H9 (cell line): ENCODE data around the gene ACSM2B. TPM values are rescaled to one million over a fixed set of nuclear protein-coding genes. Genes with fewer than 3 reads are reported as not detected.

Experiments used
- DNase-seq: peaks from one replicate; pipeline ENCODE4 v3.0.0-alpha.2; 2017
- H2AFZ ChIP-seq: one replicate; pipeline ENCODE4 v1.6.1; 2013; ENCODE audit warnings: mild to moderate bottlenecking, low read length, control low read depth, moderate library complexity
- H2AK5ac ChIP-seq: 2 replicates; pipeline ENCODE4 v1.6.1; 2013; ENCODE audit warnings: low read length, control low read depth, mixed read lengths; ENCODE audit not compliant: insufficient read length
- H2BK120ac ChIP-seq: one replicate; pipeline ENCODE4 v1.6.1; 2013; ENCODE audit warnings: low read depth, mild to moderate bottlenecking, low read length, control low read depth, inconsistent platforms; ENCODE audit not compliant: poor library complexity, severe bottlenecking
- H2BK12ac ChIP-seq: 2 replicates; pipeline ENCODE4 v1.6.1; 2013; ENCODE audit warnings: low read length, control low read depth, mixed read lengths, low read depth; ENCODE audit not compliant: insufficient read length
- H2BK15ac ChIP-seq: 2 replicates; pipeline ENCODE4 v1.6.1; 2013; ENCODE audit warnings: low read depth, low read length, control low read depth
- H2BK20ac ChIP-seq: one replicate; pipeline ENCODE4 v1.6.1; 2013; ENCODE audit warnings: low read depth, mild to moderate bottlenecking, low read length, control low read depth, inconsistent platforms; ENCODE audit not compliant: poor library complexity, severe bottlenecking
- H2BK5ac ChIP-seq: 2 replicates; pipeline ENCODE4 v1.6.1; 2013; ENCODE audit warnings: low read length, control low read depth, mixed read lengths; ENCODE audit not compliant: insufficient read length
- H3K14ac ChIP-seq: 2 replicates; pipeline ENCODE4 v1.6.1; 2013; ENCODE audit warnings: low read length, control low read depth; ENCODE audit not compliant: insufficient read depth
- H3K18ac ChIP-seq: 2 replicates; pipeline ENCODE4 v1.6.1; 2013; ENCODE audit warnings: low read depth, mild to moderate bottlenecking, mixed read lengths, low read length, control low read depth; ENCODE audit not compliant: insufficient read length
- H3K23ac ChIP-seq: 2 replicates; pipeline ENCODE4 v1.6.1; 2013; ENCODE audit warnings: low read length, control low read depth, mixed read lengths, low read depth; ENCODE audit not compliant: insufficient read length
- H3K23me2 ChIP-seq: 2 replicates; pipeline ENCODE4 v1.6.1; 2013; ENCODE audit warnings: low read depth, mild to moderate bottlenecking, mixed read lengths, low read length, control low read depth; ENCODE audit not compliant: insufficient read length, poor library complexity, severe bottlenecking
- H3K27ac ChIP-seq: 2 replicates; pipeline ENCODE4 v1.5.1; 2013; ENCODE audit warnings: low read length, control low read depth, mixed read lengths, low read depth; ENCODE audit not compliant: insufficient read length
- H3K27me3 ChIP-seq: 2 replicates; pipeline ENCODE4 v1.6.1; 2013; ENCODE audit warnings: low read length, control low read depth, inconsistent platforms; ENCODE audit not compliant: insufficient read depth
- H3K4ac ChIP-seq: 2 replicates; pipeline ENCODE4 v1.6.1; 2013; ENCODE audit warnings: low read depth, mild to moderate bottlenecking, control low read depth, inconsistent platforms, low read length, moderate library complexity
- H3K4me1 ChIP-seq: 2 replicates; pipeline ENCODE4 v1.6.1; 2013; ENCODE audit warnings: low read length, control low read depth, inconsistent platforms; ENCODE audit not compliant: insufficient read depth
- H3K4me2 ChIP-seq: 2 replicates; pipeline ENCODE4 v1.6.1; 2013; ENCODE audit warnings: low read length, control low read depth, mixed read lengths; ENCODE audit not compliant: insufficient read length, insufficient read depth
- H3K56ac ChIP-seq: 2 replicates; pipeline ENCODE4 v1.6.1; 2013; ENCODE audit warnings: low read depth, mild to moderate bottlenecking, mixed read lengths, low read length, control low read depth; ENCODE audit not compliant: insufficient read length
- H3K79me1 ChIP-seq: 2 replicates; pipeline ENCODE4 v1.6.1; 2013; ENCODE audit warnings: low read depth, mild to moderate bottlenecking, moderate library complexity, low read length, control low read depth, inconsistent platforms; ENCODE audit not compliant: insufficient read depth, poor library complexity, severe bottlenecking
- H3K79me2 ChIP-seq: 2 replicates; pipeline ENCODE4 v1.6.1; 2013; ENCODE audit warnings: low read length, control low read depth, inconsistent platforms; ENCODE audit not compliant: insufficient read depth
- H3K9ac ChIP-seq: 2 replicates; pipeline ENCODE4 v1.6.1; 2013; ENCODE audit warnings: low read length, control low read depth, mixed read lengths; ENCODE audit not compliant: insufficient read length; ENCODE audit errors: extremely low read depth
- H3K9me3 ChIP-seq: one replicate; pipeline ENCODE4 v1.6.1; 2013; ENCODE audit warnings: low read depth, low read length, inconsistent platforms; ENCODE audit not compliant: control insufficient read depth
- H3T11ph ChIP-seq: one replicate; pipeline ENCODE4 v1.6.1; 2013; ENCODE audit warnings: mild to moderate bottlenecking, low read length, control low read depth, inconsistent platforms
- H4K20me1 ChIP-seq: one replicate; pipeline ENCODE4 v1.6.1; 2013; ENCODE audit not compliant: control insufficient read depth, insufficient read length, insufficient read depth
- H4K5ac ChIP-seq: 2 replicates; pipeline ENCODE4 v1.6.1; 2013; ENCODE audit warnings: low read depth, mild to moderate bottlenecking, mixed read lengths, low read length, control low read depth; ENCODE audit not compliant: insufficient read length
- H4K8ac ChIP-seq: replicated peaks from 2 replicates; pipeline ENCODE4 v1.6.1; 2013; ENCODE audit warnings: low read length, control low read depth, mixed read lengths, low read depth; ENCODE audit not compliant: insufficient read length
- H4K91ac ChIP-seq: 2 replicates; pipeline ENCODE4 v1.6.1; 2013; ENCODE audit warnings: low read depth, mild to moderate bottlenecking, moderate library complexity, mixed read lengths, low read length, control low read depth; ENCODE audit not compliant: insufficient read length
- H3K27ac Mint-ChIP-seq, 3 experiments: 2 replicates in 2 of 3; 3 replicates in 1 of 3; pipeline ENCODE4 v1.8.0; 2020 to 2021; ENCODE audit warnings: mixed read lengths in 3 of 3, mild to moderate bottlenecking in 1 of 3, moderate library complexity in 1 of 3
- H3K27me3 Mint-ChIP-seq: 2 replicates; pipeline ENCODE4 v1.8.0; 2021; ENCODE audit warnings: low read depth, mild to moderate bottlenecking, moderate library complexity, mixed read lengths
- H3K36me3 Mint-ChIP-seq, 3 experiments: 2 replicates in 2 of 3; 3 replicates in 1 of 3; pipeline ENCODE4 v1.8.0; 2020 to 2021; ENCODE audit warnings: low read depth in 3 of 3, mixed read lengths in 3 of 3; ENCODE audit not compliant: insufficient read depth in 1 of 3
- H3K4me1 Mint-ChIP-seq, 2 experiments: 2 replicates each; pipeline ENCODE4 v1.8.0; 2020; ENCODE audit warnings: mixed read lengths in 2 of 2
- H3K4me3 Mint-ChIP-seq, 2 experiments: 2 replicates in 1 of 2; 3 replicates in 1 of 2; pipeline ENCODE4 v1.8.0; 2020 to 2021; ENCODE audit warnings: mild to moderate bottlenecking in 2 of 2, mixed read lengths in 2 of 2, moderate library complexity in 1 of 2
- H3K9me3 Mint-ChIP-seq, 2 experiments: 2 replicates in 1 of 2; 3 replicates in 1 of 2; pipeline ENCODE4 v1.8.0; 2020; ENCODE audit warnings: mild to moderate bottlenecking in 2 of 2, mixed read lengths in 2 of 2, moderate library complexity in 1 of 2
- WGBS: extraction: QIAGEN DNeasy Blood & Tissue Kit; methylation state at CpG from one replicate; pipeline ENCODE4 v1.1.7; 2013; ENCODE audit warnings: missing lambda C conversion rate, low lambda C conversion rate, mixed read lengths; ENCODE audit not compliant: insufficient read length; ENCODE audit errors: extremely low coverage; 5-methylcytosine and 5-hydroxymethylcytosine counted together
- total RNA-seq: library from RNA; stranded (reverse); gene quantifications from 2 replicates; pipeline ENCODE4 v1.2.1, GENCODE V29; 2021
- TF ChIP-seq, protein P1 (sequence below): fragments of 200-600 bp; sonication (generic); conservative IDR thresholded peaks from 3 replicates; pipeline ENCODE4 v1.8.0; 2021; ENCODE audit warnings: antibody characterized with exemption, mild to moderate bottlenecking

ACSM2B gene
- total RNA-seq, 1 experiment from 2014 or later = not detected

GRCh38 chr16:20568404-20568803 lies 7.8 kb downstream of the ACSM2B start:
- H3K27me3 ChIP-seq = no peaks in the 10 kb centered on the region
- no peak overlapping the region for H3K56ac ChIP-seq
- Mint-ChIP-seq H3K36me3 (no peaks in the 10 kb centered on the region; a peak in 1 of 7 replicates), H3K4me1 (no peaks in the 10 kb centered on the region), H3K27me3 (no peaks in the 10 kb centered on the region), H3K9me3 (peaks cover 14 to 18% of the 10 kb centered on the region in 2 experiments), H3K27ac (no peak overlapping the region), H3K4me3 (no peak overlapping the region)
- no peak overlapping the region for H3K14ac ChIP-seq
- H2AK5ac ChIP-seq = no peak overlapping the region
- H3K9ac ChIP-seq = no peak overlapping the region
- no peaks in the 10 kb centered on the region for H3K79me2 ChIP-seq
- no peak overlapping the region for H2AFZ ChIP-seq
- no peaks in the 10 kb centered on the region for H3K4me1 ChIP-seq
- no peak overlapping the region for H3T11ph ChIP-seq
- no peak overlapping the region for H3K4me2 ChIP-seq
- H3K23ac ChIP-seq = no peak overlapping the region
- H4K91ac ChIP-seq = no peak overlapping the region
- TF ChIP-seq, protein P1, sequence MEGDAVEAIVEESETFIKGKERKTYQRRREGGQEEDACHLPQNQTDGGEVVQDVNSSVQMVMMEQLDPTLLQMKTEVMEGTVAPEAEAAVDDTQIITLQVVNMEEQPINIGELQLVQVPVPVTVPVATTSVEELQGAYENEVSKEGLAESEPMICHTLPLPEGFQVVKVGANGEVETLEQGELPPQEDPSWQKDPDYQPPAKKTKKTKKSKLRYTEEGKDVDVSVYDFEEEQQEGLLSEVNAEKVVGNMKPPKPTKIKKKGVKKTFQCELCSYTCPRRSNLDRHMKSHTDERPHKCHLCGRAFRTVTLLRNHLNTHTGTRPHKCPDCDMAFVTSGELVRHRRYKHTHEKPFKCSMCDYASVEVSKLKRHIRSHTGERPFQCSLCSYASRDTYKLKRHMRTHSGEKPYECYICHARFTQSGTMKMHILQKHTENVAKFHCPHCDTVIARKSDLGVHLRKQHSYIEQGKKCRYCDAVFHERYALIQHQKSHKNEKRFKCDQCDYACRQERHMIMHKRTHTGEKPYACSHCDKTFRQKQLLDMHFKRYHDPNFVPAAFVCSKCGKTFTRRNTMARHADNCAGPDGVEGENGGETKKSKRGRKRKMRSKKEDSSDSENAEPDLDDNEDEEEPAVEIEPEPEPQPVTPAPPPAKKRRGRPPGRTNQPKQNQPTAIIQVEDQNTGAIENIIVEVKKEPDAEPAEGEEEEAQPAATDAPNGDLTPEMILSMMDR = no peak
- no peaks in the 10 kb centered on the region for H3K79me1 ChIP-seq
- DNase-seq = no peak
- no peak overlapping the region for H3K27ac ChIP-seq
- H4K20me1 ChIP-seq = no peaks in the 10 kb centered on the region
- WGBS = no CpG with 5 or more reads among the region's 3 CpGs
- H3K23me2 ChIP-seq = no peaks in the 10 kb centered on the region
- H2BK12ac ChIP-seq = no peak overlapping the region
- H2BK20ac ChIP-seq = no peak overlapping the region
- no peaks in the 10 kb centered on the region for H3K9me3 ChIP-seq
- no peak overlapping the region for H4K8ac ChIP-seq
- no peak overlapping the region for H4K5ac ChIP-seq
- no peak overlapping the region for H3K18ac ChIP-seq
- no peak overlapping the region for H3K4ac ChIP-seq
- H2BK15ac ChIP-seq = no peak overlapping the region
- no peak overlapping the region for H2BK5ac ChIP-seq
- H2BK120ac ChIP-seq = no peak overlapping the region
